Liver (tissue), 9 donors: ENCODE results near the gene ASAP2. TPM values are rescaled to one million over a fixed set of nuclear protein-coding genes. Genes with fewer than 3 reads are reported as not detected.

ENCODE experiments used
- DNase-seq: peaks from one replicate; pipeline ENCODE4 v3.0.0-alpha.2; 2017; ENCODE audit warnings: low spot score
- H3K27ac ChIP-seq, 2 donors: one replicate each; pipeline ENCODE4 v1.7.0; 2013; ENCODE audit warnings: inconsistent platforms in 2 of 2, low read length in 2 of 2, control low read depth in 1 of 2, low read depth in 1 of 2, mild to moderate bottlenecking in 1 of 2
- H3K27me3 ChIP-seq, 4 donors: one replicate each; pipeline versions ENCODE4 v1.6.1 to v1.7.0; 2013; ENCODE audit warnings: low read length in 3 of 4, inconsistent platforms in 1 of 4, mild to moderate bottlenecking in 1 of 4, moderate library complexity in 1 of 4; ENCODE audit not compliant: control insufficient read depth in 4 of 4, insufficient read depth in 4 of 4
- H3K36me3 ChIP-seq, 4 donors: one replicate each; pipeline versions ENCODE4 v1.6.1 to v1.7.0; 2013; ENCODE audit warnings: low read length in 3 of 4, mild to moderate bottlenecking in 3 of 4, low read depth in 1 of 4, moderate library complexity in 1 of 4; ENCODE audit not compliant: control insufficient read depth in 4 of 4, insufficient read depth in 3 of 4
- H3K4me1 ChIP-seq, 4 donors: one replicate each; pipeline versions ENCODE4 v1.6.1 to v1.7.0; 2013; ENCODE audit warnings: low read length in 3 of 4, mild to moderate bottlenecking in 3 of 4, moderate library complexity in 1 of 4; ENCODE audit not compliant: control insufficient read depth in 4 of 4, insufficient read depth in 4 of 4
- H3K4me3 ChIP-seq, 3 donors: one replicate each; pipeline versions ENCODE4 v1.6.1 to v1.7.0; 2013; ENCODE audit warnings: low read length in 3 of 3, control low read depth in 1 of 3, low read depth in 1 of 3, mild to moderate bottlenecking in 1 of 3
- H3K9ac ChIP-seq, 2 donors: one replicate each; pipeline ENCODE4 v1.7.0; 2013; ENCODE audit warnings: low read length in 2 of 2, mild to moderate bottlenecking in 2 of 2, moderate library complexity in 2 of 2, control low read depth in 1 of 2, low read depth in 1 of 2
- H3K9me3 ChIP-seq, 4 donors: one replicate each; pipeline versions ENCODE4 v1.6.1 to v1.7.0; 2013; ENCODE audit warnings: low read length in 3 of 4; ENCODE audit not compliant: control insufficient read depth in 4 of 4
- CTCF ChIP-seq: fragments of 150-350 bp; IDR thresholded peaks from 2 replicates; pipeline ENCODE4 v1.5.1; 2017; ENCODE audit warnings: improper control_type of control experiment, low read depth, low read length; ENCODE audit not compliant: missing input control
- EGR1 ChIP-seq, 2 donors: IDR thresholded peaks; 2 replicates each; pipeline ENCODE4 v1.6.1; 2016 to 2018; ENCODE audit warnings: antibody characterized with exemption in 2 of 2, low read depth in 2 of 2
- FOXA1 ChIP-seq: IDR thresholded peaks from 2 replicates; pipeline ENCODE4 v1.6.1; 2016; ENCODE audit warnings: antibody characterized with exemption
- FOXA2 ChIP-seq: IDR thresholded peaks from 2 replicates; pipeline ENCODE4 v1.6.1; 2016; ENCODE audit warnings: antibody characterized with exemption
- GABPA ChIP-seq, 2 donors: IDR thresholded peaks in 1 of 2; conservative IDR thresholded peaks in 1 of 2; 2 replicates each; pipeline ENCODE4 v1.6.1; 2016; ENCODE audit warnings: antibody characterized with exemption in 2 of 2, mild to moderate bottlenecking in 1 of 2, moderate library complexity in 1 of 2
- HNF4A ChIP-seq, 2 donors: conservative IDR thresholded peaks; 2 replicates each; pipeline ENCODE4 v1.6.1; 2016; ENCODE audit warnings: antibody characterized with exemption in 2 of 2, mild to moderate bottlenecking in 2 of 2
- HNF4G ChIP-seq: IDR thresholded peaks from 2 replicates; pipeline ENCODE4 v1.6.1; 2016; ENCODE audit warnings: antibody characterized with exemption
- JUND ChIP-seq, 2 donors: IDR thresholded peaks; 2 replicates each; pipeline ENCODE4 v1.6.1; 2016; ENCODE audit warnings: antibody characterized with exemption in 2 of 2
- NR2F2 ChIP-seq: IDR thresholded peaks from 2 replicates; pipeline ENCODE4 v1.6.1; 2016; ENCODE audit warnings: antibody characterized with exemption
- RAD21 ChIP-seq, 2 donors: IDR thresholded peaks; 2 replicates each; pipeline ENCODE4 v1.6.1; 2016; ENCODE audit warnings: antibody characterized with exemption in 2 of 2, mild to moderate bottlenecking in 2 of 2
- REST ChIP-seq: IDR thresholded peaks from 2 replicates; pipeline ENCODE4 v1.6.1; 2016; ENCODE audit warnings: antibody characterized with exemption, mild to moderate bottlenecking
- RXRA ChIP-seq, 2 donors: IDR thresholded peaks; 2 replicates each; pipeline ENCODE4 v1.6.1; 2017 to 2018; ENCODE audit warnings: antibody characterized with exemption in 2 of 2, mild to moderate bottlenecking in 1 of 2
- SP1 ChIP-seq: IDR thresholded peaks from 2 replicates; pipeline ENCODE4 v1.6.1; 2018; ENCODE audit warnings: antibody characterized with exemption, mild to moderate bottlenecking
- TAF1 ChIP-seq: conservative IDR thresholded peaks from 2 replicates; pipeline ENCODE4 v1.6.1; 2016; ENCODE audit warnings: antibody characterized with exemption, mild to moderate bottlenecking
- YY1 ChIP-seq: IDR thresholded peaks from 2 replicates; pipeline ENCODE4 v1.6.1; 2016; ENCODE audit warnings: antibody characterized with exemption, mild to moderate bottlenecking
- WGBS: extraction: QIAGEN DNeasy Blood & Tissue Kit; methylation state at CpG from one replicate; pipeline ENCODE4 v1.1.7; 2013; 5-methylcytosine and 5-hydroxymethylcytosine counted together
- polyA plus RNA-seq, 2 donors: library from polyadenylated mRNA; stranded (reverse) in 1 of 2; unstranded in 1 of 2; fragments of 200-250 nt in 1 of 2; fragments of >200 nt in 1 of 2; fragmentation: Nextera tagmentation in 1 of 2; extraction: Ambion mirVana in 1 of 2; gene quantifications; one replicate each; pipeline versions ENCODE4 v1.2.1 to v1.2.3, GENCODE V29; 2013 to 2015
- total RNA-seq, 2 donors: library from RNA; depleted of rRNA; stranded (reverse); fragments of >200 nt; gene quantifications; one replicate each; pipeline ENCODE4 v1.2.3, GENCODE V29; 2014
- TF ChIP-seq, protein P1 (sequence below): IDR thresholded peaks from 2 replicates; pipeline ENCODE4 v1.6.1; 2016; ENCODE audit warnings: antibody characterized with exemption
- TF ChIP-seq, protein P2 (sequence below): IDR thresholded peaks from 2 replicates; pipeline ENCODE4 v1.6.1; 2016; ENCODE audit warnings: antibody characterized with exemption
- TF ChIP-seq, protein P3 (sequence below): IDR thresholded peaks from 2 replicates; pipeline ENCODE4 v1.6.1; 2016; ENCODE audit warnings: antibody characterized with exemption
- donor health status: healthy.
- donor health status: healthy.
- donor health status: healthy.
- donor health status: healthy.
- donor health status: healthy.

The ASAP2 gene
- total and polyA plus RNA-seq, 4 donors, result 0.36 to 5.9 (median 2.6) TPM

- no peaks in the 10 kb centered on the region for H3K9me3 ChIP-seq
- H3K4me1 ChIP-seq, result peaks cover 0 to 5% (median under 1%) of the 10 kb centered on the region in 4 donors
- no peak overlapping the region for H3K9ac ChIP-seq
- 89% methylated on average over 14 of the region's 14 CpGs for WGBS
- no peak overlapping the region for H3K4me3 ChIP-seq
- no peak overlapping the region for H3K27ac ChIP-seq
- no peaks in the 10 kb centered on the region for H3K27me3 ChIP-seq
- DNase-seq, result no peak
- H3K36me3 ChIP-seq, result no peaks in the 10 kb centered on the region
- no peak for TF ChIP-seq FOXA1
- TF ChIP-seq, protein P1, sequence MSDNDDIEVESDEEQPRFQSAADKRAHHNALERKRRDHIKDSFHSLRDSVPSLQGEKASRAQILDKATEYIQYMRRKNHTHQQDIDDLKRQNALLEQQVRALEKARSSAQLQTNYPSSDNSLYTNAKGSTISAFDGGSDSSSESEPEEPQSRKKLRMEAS, result no peak
- TF ChIP-seq, protein P2, sequence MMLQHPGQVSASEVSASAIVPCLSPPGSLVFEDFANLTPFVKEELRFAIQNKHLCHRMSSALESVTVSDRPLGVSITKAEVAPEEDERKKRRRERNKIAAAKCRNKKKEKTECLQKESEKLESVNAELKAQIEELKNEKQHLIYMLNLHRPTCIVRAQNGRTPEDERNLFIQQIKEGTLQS, result no peak
- no peak for TF ChIP-seq EGR1 (IDR thresholded peaks at IDR 0.05; ENCODE audit: low read depth in 2 of 2)
- no peak for TF ChIP-seq HNF4A (conservative IDR thresholded peaks at IDR 0.05)
- TF ChIP-seq RXRA (IDR thresholded peaks at IDR 0.05), result no peak
- no peak for TF ChIP-seq TAF1
- TF ChIP-seq FOXA2, result no peak
- TF ChIP-seq RAD21 (IDR thresholded peaks at IDR 0.05), result no peak
- no peak for TF ChIP-seq NR2F2
- no peak for TF ChIP-seq HNF4G
- no peak for TF ChIP-seq GABPA (IDR thresholded peaks at IDR 0.05 in 1 of 2, conservative IDR thresholded peaks at IDR 0.05 in 1 of 2)
- no peak for TF ChIP-seq YY1
- TF ChIP-seq REST, result no peak
- no peak for TF ChIP-seq CTCF
- no peak for TF ChIP-seq JUND (IDR thresholded peaks at IDR 0.05)
- TF ChIP-seq, protein P3, sequence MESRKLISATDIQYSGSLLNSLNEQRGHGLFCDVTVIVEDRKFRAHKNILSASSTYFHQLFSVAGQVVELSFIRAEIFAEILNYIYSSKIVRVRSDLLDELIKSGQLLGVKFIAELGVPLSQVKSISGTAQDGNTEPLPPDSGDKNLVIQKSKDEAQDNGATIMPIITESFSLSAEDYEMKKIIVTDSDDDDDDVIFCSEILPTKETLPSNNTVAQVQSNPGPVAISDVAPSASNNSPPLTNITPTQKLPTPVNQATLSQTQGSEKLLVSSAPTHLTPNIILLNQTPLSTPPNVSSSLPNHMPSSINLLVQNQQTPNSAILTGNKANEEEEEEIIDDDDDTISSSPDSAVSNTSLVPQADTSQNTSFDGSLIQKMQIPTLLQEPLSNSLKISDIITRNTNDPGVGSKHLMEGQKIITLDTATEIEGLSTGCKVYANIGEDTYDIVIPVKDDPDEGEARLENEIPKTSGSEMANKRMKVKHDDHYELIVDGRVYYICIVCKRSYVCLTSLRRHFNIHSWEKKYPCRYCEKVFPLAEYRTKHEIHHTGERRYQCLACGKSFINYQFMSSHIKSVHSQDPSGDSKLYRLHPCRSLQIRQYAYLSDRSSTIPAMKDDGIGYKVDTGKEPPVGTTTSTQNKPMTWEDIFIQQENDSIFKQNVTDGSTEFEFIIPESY, result no peak
- TF ChIP-seq SP1, result no peak
Observed at GRCh38 chr2:9308186-9308955, 101.8 kb downstream of the ASAP2 start.
